GM06990 (cell line): Measurements from ENCODE around the gene PLEKHA6.

ENCODE experiments used
- DNase-seq: peaks from one replicate; pipeline ENCODE4 v3.0.0-alpha.2; 2011; ENCODE audit not compliant: insufficient read length; ENCODE audit errors: extremely low read depth
- H3K27me3 ChIP-seq: replicated peaks from 2 replicates; pipeline ENCODE4 v1.6.0; 2011; ENCODE audit warnings: low read length; ENCODE audit not compliant: control insufficient read depth, insufficient read depth
- H3K36me3 ChIP-seq: 2 replicates; pipeline ENCODE4 v1.5.1; 2011; ENCODE audit warnings: low read length; ENCODE audit not compliant: control insufficient read depth, insufficient read depth
- H3K4me3 ChIP-seq: replicated peaks from 2 replicates; pipeline ENCODE4 v1.5.1; 2011; ENCODE audit warnings: low read depth, mild to moderate bottlenecking, control low read depth, low read length
- CTCF ChIP-seq: IDR thresholded peaks from 2 replicates; pipeline ENCODE4 v1.5.1; 2011; ENCODE audit warnings: low read length, control low read depth, mild to moderate bottlenecking, inconsistent platforms; ENCODE audit not compliant: insufficient read depth, poor library complexity, severe bottlenecking

PLEKHA6 gene

GRCh38 chr1:204191456-204191855, 168.3 kb downstream of the PLEKHA6 start:
- DNase-seq: no peak
- Histone ChIP-seq H3K27me3 (peaks cover 4% of the 10 kb centered on the region), H3K4me3 (no peak overlapping the region), H3K36me3 (no peaks in the 10 kb centered on the region)
- TF ChIP-seq CTCF: no peak

GRCh38 chr1:204190212-204191211, 169.2 kb downstream of the PLEKHA6 start:
- no peaks in the 10 kb centered on the region for H3K36me3 ChIP-seq
- TF ChIP-seq CTCF: no peak
- no peak for DNase-seq
- peaks cover 4% of the 10 kb centered on the region for H3K27me3 ChIP-seq
- H3K4me3 ChIP-seq: no peak overlapping the region

- no peak for DNase-seq
- no peak overlapping the region for H3K4me3 ChIP-seq
These were observed 170.6 kb downstream of the PLEKHA6 start for GRCh38 chr1:204188959-204189639.

GRCh38 chr1:204186597-204186996, 173.1 kb downstream of the PLEKHA6 start:
- DNase-seq: no peak
- no peak for TF ChIP-seq CTCF
- Histone ChIP-seq H3K27me3 (peaks cover 4% of the 10 kb centered on the region), H3K36me3 (no peaks in the 10 kb centered on the region), H3K4me3 (no peak overlapping the region)

More at GRCh38 chr1:204188959-204189639, 170.6 kb downstream of the PLEKHA6 start:
- peaks cover 4% of the 10 kb centered on the region for H3K27me3 ChIP-seq
- no peak for TF ChIP-seq CTCF
- no peaks in the 10 kb centered on the region for H3K36me3 ChIP-seq

- Histone ChIP-seq H3K36me3 (no peaks in the 10 kb centered on the region), H3K27me3 (no peaks in the 10 kb centered on the region; the same call in 1 of the 2 replicates), H3K4me3 (no peak overlapping the region)
- no peak for TF ChIP-seq CTCF
- DNase-seq: no peak
These were observed 178.6 kb downstream of the PLEKHA6 start for GRCh38 chr1:204181116-204181515.
